ENCODE results near the gene GOLGB1. TPM values are rescaled to one million over a fixed set of nuclear protein-coding genes. Genes with fewer than 3 reads are reported as not detected.

The GOLGB1 gene
- total and polyA plus RNA-seq, 12 donors: 12.3 to 66.8 (median 49.2) TPM

DNA sequence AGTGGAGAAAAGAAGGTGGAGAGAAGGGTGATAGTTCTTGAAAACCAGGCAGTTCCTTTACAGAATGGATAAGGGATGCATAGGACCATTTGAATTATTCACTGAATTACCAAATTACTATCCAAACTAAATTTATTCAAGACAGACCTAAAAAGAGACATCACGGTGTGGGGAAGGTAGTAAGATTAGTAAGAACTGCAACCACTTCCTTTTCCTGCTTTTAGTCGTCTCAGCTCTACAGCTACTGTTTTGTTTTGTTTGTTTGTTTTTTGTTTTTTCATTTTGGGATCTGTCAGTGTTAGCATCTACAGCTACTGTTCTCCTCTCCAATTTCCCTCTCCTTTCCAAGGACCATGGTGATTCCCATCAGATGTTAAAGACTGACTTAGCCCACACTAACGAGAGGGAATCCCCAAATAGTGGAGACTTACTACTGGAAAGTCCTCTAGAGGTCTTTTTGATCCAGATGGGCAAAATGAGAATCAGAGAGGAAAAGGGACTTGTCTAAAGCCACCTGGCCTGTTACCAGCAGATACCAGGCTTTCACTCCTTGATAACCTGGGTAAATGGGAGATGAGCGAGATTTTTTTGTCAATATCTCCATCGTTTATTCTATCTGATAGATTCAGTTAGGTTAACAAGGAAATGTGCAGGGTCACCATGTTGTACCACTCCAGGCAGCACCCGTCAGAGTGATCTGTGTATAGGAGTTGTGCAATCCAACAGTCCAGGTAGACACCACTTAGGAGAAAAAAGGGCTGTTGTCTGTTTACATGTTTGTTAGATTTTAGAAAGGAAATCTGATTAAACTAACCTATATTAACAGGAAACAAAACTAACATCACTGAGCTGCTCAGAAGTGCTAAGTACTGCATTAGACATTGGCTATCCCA, 94.8 kb downstream of the GOLGB1 start:
- no peak for ATAC-seq
- 81 to 88% methylated on average over 6 of the region's 6 CpGs for WGBS, 2 donors
- H3K36me3 ChIP-seq: peaks cover 0 to 94% (median 0%) of the 10 kb centered on the region in 9 donors

DNA sequence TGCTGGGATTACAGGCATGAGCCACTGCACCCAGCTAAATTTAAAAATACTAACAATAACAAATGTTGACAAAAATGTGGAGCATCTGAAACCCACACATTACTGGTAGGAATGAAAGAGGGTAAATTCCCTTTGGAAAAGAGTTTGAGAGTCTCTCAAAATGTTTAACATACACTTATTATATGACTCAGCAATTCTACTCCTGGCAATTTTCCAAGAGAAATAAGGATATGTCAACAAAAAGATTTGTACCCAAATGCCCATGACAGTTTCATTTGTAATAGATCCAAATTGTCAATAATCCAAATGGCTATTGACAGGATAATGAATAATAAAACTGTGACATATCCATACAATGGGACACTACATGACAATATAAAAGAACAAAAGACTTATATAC, 97.9 kb downstream of the GOLGB1 start:
- no peak for ATAC-seq
- TF ChIP-seq, protein P1, sequence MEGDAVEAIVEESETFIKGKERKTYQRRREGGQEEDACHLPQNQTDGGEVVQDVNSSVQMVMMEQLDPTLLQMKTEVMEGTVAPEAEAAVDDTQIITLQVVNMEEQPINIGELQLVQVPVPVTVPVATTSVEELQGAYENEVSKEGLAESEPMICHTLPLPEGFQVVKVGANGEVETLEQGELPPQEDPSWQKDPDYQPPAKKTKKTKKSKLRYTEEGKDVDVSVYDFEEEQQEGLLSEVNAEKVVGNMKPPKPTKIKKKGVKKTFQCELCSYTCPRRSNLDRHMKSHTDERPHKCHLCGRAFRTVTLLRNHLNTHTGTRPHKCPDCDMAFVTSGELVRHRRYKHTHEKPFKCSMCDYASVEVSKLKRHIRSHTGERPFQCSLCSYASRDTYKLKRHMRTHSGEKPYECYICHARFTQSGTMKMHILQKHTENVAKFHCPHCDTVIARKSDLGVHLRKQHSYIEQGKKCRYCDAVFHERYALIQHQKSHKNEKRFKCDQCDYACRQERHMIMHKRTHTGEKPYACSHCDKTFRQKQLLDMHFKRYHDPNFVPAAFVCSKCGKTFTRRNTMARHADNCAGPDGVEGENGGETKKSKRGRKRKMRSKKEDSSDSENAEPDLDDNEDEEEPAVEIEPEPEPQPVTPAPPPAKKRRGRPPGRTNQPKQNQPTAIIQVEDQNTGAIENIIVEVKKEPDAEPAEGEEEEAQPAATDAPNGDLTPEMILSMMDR (IDR thresholded peaks at IDR 0.05): no peak
- intact Hi-C loops (cut with DNase I): loop anchor here in 2 of 10 donors (10.0 kb wide), 2 partner anchors 53 to 107 kb away; partner anchors contain the start of gene POLQ (in 1 of the 2)
- no peak overlapping the region for H3K4me3 ChIP-seq
- DNase-seq: no peak
- peaks cover 0 to 24% (median 4%) of the 10 kb centered on the region in 11 donors for H3K9me3 ChIP-seq
- peaks cover 0 to 83% (median 0%) of the 10 kb centered on the region in 9 donors for H3K36me3 ChIP-seq
- H3K27ac ChIP-seq: no peak overlapping the region
- no peaks in the 10 kb centered on the region for H3K27me3 ChIP-seq
- peaks cover 0 to 46% (median 13%) of the 10 kb centered on the region in 9 donors for H3K4me1 ChIP-seq

More for the DNA sequence above, 94.8 kb downstream of the GOLGB1 start:
- Histone ChIP-seq H3K9me3 (peaks cover 0 to 17% (median 4%) of the 10 kb centered on the region in 11 donors), H3K4me3 (no peak overlapping the region), H3K4me1 (peaks cover 0 to 54% (median 10%) of the 10 kb centered on the region in 9 donors), H3K27ac (peak overlapping the region in 1 of 10 donors; percentile 63), H3K27me3 (no peaks in the 10 kb centered on the region)
- TF ChIP-seq, protein P1 (IDR thresholded peaks at IDR 0.05): no peak
- no peak for DNase-seq
- intact Hi-C loops (cut with DNase I): loop anchor here in 2 of 10 donors (10.0 kb wide), 2 partner anchors 50 to 110 kb away; partner anchors contain the start of gene POLQ (in 1 of the 2)

DNA sequence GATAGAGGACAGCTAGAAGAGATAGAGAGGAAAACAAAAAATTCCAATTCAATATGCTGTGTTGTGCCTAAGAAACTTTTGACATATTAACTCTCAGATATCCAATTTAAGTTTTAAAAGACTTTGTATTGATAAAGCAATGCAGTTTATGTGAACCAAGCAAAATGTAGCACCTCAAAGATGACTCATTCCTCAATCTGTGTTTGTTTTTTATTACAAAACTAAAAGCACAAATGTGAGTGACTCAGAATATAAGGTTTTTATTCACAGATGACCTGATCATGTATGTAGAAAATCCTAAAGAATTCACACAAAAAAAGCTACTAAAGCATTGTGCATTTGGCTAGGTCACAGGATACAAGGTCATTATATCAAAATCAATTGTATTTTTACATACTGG, 99.9 kb downstream of the GOLGB1 start:
- peaks cover 0 to 37% (median 13%) of the 10 kb centered on the region in 9 donors for H3K4me1 ChIP-seq
- no peak for ATAC-seq
- TF ChIP-seq, protein P1 (IDR thresholded peaks at IDR 0.05): no peak
- no peaks in the 10 kb centered on the region for H3K27me3 ChIP-seq
- H3K9me3 ChIP-seq: peaks cover 0 to 24% (median 4%) of the 10 kb centered on the region in 11 donors
- peak overlapping the region in 6 of 10 donors; percentile 65 to 83 (median 76) for H3K27ac ChIP-seq
- peaks cover 0 to 73% (median 3%) of the 10 kb centered on the region in 9 donors for H3K36me3 ChIP-seq
- no peak overlapping the region for H3K4me3 ChIP-seq
- no peak for DNase-seq
- intact Hi-C loops (cut with DNase I): loop anchor here in 7 of 10 donors (2.0 to 10.0 kb wide), 8 partner anchors 47 to 105 kb away; partner anchors contain the start of genes POLQ (in 3 of the 7), FBXO40 (in 2 of the 7) and ARGFX (in 1 of the 7)

DNA sequence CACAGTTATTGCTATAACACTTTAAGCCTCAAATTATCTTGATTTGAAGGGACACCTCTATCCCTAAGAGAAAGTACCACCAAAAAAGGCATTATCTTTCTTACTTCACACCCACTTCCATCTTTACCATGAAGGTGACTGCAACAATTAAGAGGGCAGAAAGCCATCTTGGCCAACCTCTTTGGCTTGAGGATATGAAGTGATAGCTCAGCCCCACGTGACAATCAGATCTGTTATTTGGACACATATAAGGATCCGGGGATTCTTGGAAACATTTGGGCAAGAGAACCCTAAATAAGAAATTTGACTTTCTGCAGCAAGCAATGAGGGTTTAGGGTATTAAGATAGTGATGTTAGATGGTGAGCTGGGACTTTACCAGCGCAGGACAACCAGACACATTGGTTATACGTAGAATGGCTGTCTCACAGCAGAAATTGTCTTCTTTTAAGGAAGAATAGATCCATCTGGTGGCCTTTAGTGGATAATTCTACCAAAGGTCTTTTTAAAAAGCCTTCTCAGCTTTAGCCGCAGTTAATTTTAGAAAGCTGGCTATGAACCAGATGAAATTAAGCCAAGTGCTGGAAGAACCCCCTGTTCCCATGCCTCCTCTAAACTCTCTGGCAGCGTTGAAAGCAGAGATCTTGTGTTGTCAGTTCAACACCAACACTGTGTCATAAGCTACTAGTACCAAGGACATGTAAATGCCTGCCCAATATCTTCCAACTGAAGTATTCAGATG, 101.2 kb downstream of the GOLGB1 start:
- 19 to 34% methylated on average over 6 of the region's 6 CpGs for WGBS, 2 donors
- DNase-seq (peak in 1 of 2 donors; percentile 74), ATAC-seq (peak; percentile 89 to 99 (median 96))

More for the DNA sequence above, 101.2 kb downstream of the GOLGB1 start:
- Histone ChIP-seq H3K27ac (peak overlapping the region; percentile 49 to 83 (median 72)), H3K4me3 (no peak overlapping the region), H3K9me3 (peaks cover 0 to 24% (median 4%) of the 10 kb centered on the region in 11 donors), H3K27me3 (no peaks in the 10 kb centered on the region), H3K4me1 (peaks cover 0 to 25% (median 13%) of the 10 kb centered on the region in 9 donors), H3K36me3 (peaks cover 0 to 73% (median 5%) of the 10 kb centered on the region in 9 donors)
- TF ChIP-seq, protein P1 (IDR thresholded peaks at IDR 0.05): peak in 4 of 9 donors; percentile 22 to 51 (median 41)
- intact Hi-C loops (cut with DNase I): loop anchor here in 7 of 10 donors (1.0 to 10.0 kb wide), 7 partner anchors 46 to 102 kb away; partner anchors contain the start of genes FBXO40 (in 2 of the 7), POLQ (in 2 of the 7) and ARGFX (in 1 of the 7)

Data from heart right ventricle (tissue), 16 donors.